ENCODE data around the gene TNPO2.

TNPO2 gene

GRCh38 chr19:12664406-12665280 lies 59.1 kb downstream of the TNPO2 start:
- peaks cover 56% of the 10 kb centered on the region for H3K36me3 ChIP-seq
- no peaks in the 10 kb centered on the region for H3K9me3 ChIP-seq (ENCODE audit: severe bottlenecking)
- no peak overlapping the region for H3K27ac ChIP-seq
- H3K27me3 ChIP-seq (ENCODE audit: insufficient read depth, low read depth, severe bottlenecking) = no peaks in the 10 kb centered on the region
- TF ChIP-seq CTCF (IDR thresholded peaks at IDR 0.05; ENCODE audit: low read depth, low read length) = no peak
- no peak overlapping the region for H3K4me3 ChIP-seq (ENCODE audit: low read depth, low read length)
- peak; percentile 65 for DNase-seq

GRCh38 chr19:12660980-12661379 lies 62.8 kb downstream of the TNPO2 start:
- DNase-seq = no peak
- no peaks in the 10 kb centered on the region for H3K9me3 ChIP-seq (ENCODE audit: severe bottlenecking)
- H3K36me3 ChIP-seq = peaks cover 48% of the 10 kb centered on the region
- no peak overlapping the region for H3K27ac ChIP-seq
- H3K4me3 ChIP-seq (ENCODE audit: low read depth, low read length) = no peak overlapping the region
- TF ChIP-seq CTCF (IDR thresholded peaks at IDR 0.05; ENCODE audit: low read depth, low read length) = no peak
- no peaks in the 10 kb centered on the region for H3K27me3 ChIP-seq (ENCODE audit: insufficient read depth, low read depth, severe bottlenecking)

GRCh38 chr19:12657966-12658365 lies 65.8 kb downstream of the TNPO2 start:
- Histone ChIP-seq H3K4me3 (ENCODE audit: low read depth, low read length) (no peak overlapping the region), H3K27me3 (ENCODE audit: insufficient read depth, low read depth, severe bottlenecking) (no peaks in the 10 kb centered on the region), H3K27ac (no peak overlapping the region), H3K36me3 (peaks cover 37% of the 10 kb centered on the region), H3K9me3 (ENCODE audit: severe bottlenecking) (no peaks in the 10 kb centered on the region)
- no peak for DNase-seq
- peak; percentile 25; the same call in 1 of the 2 replicates for TF ChIP-seq CTCF (IDR thresholded peaks at IDR 0.05; ENCODE audit: low read depth, low read length)

- Histone ChIP-seq H3K4me3 (ENCODE audit: low read depth, low read length) (no peak overlapping the region), H3K27ac (no peak overlapping the region), H3K9me3 (ENCODE audit: severe bottlenecking) (no peaks in the 10 kb centered on the region), H3K27me3 (ENCODE audit: insufficient read depth, low read depth, severe bottlenecking) (no peaks in the 10 kb centered on the region), H3K36me3 (peaks cover 28% of the 10 kb centered on the region)
- TF ChIP-seq CTCF (IDR thresholded peaks at IDR 0.05; ENCODE audit: low read depth, low read length) = no peak
- peak; percentile 39 for DNase-seq
Observed at GRCh38 chr19:12656899-12657571, 66.7 kb downstream of the TNPO2 start.

GRCh38 chr19:12655546-12655945 lies 68.2 kb downstream of the TNPO2 start:
- no peak overlapping the region for H3K27ac ChIP-seq
- no peaks in the 10 kb centered on the region for H3K27me3 ChIP-seq (ENCODE audit: insufficient read depth, low read depth, severe bottlenecking)
- no peak overlapping the region for H3K4me3 ChIP-seq (ENCODE audit: low read depth, low read length)
- TF ChIP-seq CTCF (IDR thresholded peaks at IDR 0.05; ENCODE audit: low read depth, low read length) = no peak
- no peaks in the 10 kb centered on the region for H3K9me3 ChIP-seq (ENCODE audit: severe bottlenecking)
- DNase-seq = no peak
- peaks cover 17% of the 10 kb centered on the region for H3K36me3 ChIP-seq
